Activated CD4-positive, alpha-beta T cell treated with anti-CD3 and anti-CD28 coated beads, Interleukin-2, amount 50 U/mL, for 4 hours (primary cell): Measurements from ENCODE around the gene ITGB7.

Experiments
- DNase-seq, 2 experiments: peaks; one replicate each; pipeline ENCODE4 v3.0.0-alpha.2; 2020

Gene ITGB7, protein sequence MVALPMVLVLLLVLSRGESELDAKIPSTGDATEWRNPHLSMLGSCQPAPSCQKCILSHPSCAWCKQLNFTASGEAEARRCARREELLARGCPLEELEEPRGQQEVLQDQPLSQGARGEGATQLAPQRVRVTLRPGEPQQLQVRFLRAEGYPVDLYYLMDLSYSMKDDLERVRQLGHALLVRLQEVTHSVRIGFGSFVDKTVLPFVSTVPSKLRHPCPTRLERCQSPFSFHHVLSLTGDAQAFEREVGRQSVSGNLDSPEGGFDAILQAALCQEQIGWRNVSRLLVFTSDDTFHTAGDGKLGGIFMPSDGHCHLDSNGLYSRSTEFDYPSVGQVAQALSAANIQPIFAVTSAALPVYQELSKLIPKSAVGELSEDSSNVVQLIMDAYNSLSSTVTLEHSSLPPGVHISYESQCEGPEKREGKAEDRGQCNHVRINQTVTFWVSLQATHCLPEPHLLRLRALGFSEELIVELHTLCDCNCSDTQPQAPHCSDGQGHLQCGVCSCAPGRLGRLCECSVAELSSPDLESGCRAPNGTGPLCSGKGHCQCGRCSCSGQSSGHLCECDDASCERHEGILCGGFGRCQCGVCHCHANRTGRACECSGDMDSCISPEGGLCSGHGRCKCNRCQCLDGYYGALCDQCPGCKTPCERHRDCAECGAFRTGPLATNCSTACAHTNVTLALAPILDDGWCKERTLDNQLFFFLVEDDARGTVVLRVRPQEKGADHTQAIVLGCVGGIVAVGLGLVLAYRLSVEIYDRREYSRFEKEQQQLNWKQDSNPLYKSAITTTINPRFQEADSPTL

DNA sequence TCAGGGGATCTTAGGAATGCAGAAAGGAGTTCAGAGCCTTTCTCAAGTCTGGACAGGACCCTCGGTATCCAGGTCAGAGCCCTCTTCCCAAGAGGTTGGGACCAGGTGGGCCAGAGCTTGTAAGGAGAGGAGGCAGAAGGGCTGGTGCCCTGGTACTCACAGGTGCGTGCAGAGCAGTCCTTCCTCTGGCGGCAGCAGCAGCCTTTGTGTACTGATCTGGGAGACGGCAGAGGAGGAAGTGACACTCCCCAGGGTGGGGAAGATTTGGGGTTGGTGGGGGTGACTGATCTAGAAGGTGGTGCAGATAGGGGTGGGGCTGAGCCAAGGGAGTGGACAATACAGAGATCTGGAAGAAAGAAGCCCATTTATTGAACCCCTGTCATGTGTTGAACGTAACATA lies at the start of gene ITGB7:
Gene ITGB7, minus strand, starts transcription at position 210 of the 400 bp plus-strand sequence. CDS start 6,808 bp downstream, outside the sequence.
- DNase-seq: peak; percentile 49 to 51

DNA sequence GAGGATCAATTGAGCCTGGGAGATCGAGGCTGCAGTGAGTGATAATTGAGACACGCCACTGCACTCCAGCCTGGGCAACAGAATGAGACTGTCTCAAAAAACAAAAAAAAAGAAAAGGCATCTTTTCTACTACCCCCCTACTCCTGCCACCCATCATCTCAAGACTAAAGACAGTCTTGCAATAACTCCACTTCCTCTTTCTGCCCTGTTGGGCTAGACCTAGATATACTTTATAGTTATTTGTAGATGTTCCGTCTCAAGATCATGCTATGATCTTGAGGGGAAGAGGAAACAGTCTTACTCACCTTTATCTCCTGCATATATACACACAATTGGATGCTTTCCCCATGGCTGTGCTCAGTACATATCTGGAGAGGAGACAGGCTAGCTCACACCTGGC lies 48.9 kb upstream of the ITGB7 start:
- DNase-seq: no peak

DNA sequence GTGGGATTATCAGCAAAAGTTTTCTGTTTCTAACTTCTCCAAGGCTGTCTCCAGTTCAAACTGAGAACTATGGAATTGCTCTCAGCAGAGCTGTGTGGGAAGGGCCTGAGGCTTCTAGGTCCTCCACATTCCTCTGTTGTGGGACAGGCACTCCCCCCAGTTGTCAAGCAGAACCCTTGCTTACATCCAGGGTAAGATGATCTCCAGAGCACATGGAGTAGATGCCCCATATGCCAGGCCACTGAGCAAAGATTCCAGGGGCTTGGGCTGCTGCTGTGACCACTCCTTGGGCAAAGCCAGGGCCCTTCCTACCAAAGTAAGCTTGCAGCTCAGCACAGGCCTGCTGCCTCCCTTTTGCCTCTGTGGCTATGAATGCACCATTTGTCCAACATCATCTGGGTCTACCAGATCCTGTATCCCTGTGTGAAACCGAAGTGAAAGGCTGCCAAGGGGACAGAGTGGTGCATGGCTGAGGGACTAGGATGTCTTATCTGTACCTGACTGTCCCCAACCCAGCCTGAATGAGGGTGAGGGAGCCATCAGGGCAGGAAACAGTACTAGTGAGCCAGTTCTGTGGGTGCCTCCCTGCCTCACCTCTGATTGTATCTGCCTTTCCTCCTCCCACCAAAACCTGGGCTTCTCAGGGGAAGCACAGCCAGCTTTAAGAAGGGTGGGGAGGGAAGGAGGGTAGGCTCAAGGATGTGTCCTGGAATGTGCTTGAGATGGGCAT lies 47.9 kb upstream of the ITGB7 start:
- DNase-seq: no peak

DNA sequence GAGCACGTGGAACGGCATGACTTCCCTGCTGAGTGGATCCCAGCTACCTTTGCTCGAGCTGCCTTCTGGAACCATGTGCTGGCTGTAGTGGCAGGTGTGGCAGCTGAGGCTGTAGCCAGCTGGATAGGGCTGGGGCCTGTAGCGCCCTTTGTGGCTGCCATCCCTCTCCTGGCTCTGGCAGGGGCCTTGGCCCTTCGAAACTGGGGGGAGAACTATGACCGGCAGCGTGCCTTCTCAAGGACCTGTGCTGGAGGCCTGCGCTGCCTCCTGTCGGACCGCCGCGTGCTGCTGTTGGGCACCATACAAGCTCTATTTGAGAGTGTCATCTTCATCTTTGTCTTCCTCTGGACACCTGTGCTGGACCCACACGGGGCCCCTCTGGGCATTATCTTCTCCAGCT lies 46.2 kb upstream of the ITGB7 start:
- DNase-seq: no peak

DNA sequence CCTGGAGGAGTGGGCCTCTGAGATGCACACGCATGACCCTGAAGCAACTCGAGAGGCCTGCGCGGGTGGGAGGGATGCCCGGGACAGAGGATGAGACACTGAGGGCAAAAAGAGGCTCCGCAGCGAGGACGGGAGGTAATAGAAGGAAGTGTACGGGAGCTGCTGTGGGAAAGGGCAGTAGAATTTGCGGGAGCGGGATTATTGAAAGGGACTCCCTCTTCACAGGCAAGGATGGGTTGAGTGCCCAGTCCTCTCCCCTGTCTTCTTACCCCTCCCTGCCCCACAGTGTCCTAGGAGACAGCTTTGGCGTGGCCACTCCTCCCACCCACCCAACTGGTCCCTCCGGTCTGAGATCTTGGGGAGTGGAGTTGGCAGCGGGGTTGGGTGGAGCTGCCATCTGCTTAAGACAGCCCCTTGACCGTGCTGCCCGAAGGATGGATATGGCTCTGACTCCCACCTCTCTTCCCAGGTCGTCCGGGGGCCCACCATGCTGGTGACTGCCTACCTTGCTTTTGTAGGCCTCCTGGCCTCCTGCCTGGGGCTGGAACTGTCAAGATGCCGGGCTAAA lies 45.4 kb upstream of the ITGB7 start:
- no peak for DNase-seq

DNA sequence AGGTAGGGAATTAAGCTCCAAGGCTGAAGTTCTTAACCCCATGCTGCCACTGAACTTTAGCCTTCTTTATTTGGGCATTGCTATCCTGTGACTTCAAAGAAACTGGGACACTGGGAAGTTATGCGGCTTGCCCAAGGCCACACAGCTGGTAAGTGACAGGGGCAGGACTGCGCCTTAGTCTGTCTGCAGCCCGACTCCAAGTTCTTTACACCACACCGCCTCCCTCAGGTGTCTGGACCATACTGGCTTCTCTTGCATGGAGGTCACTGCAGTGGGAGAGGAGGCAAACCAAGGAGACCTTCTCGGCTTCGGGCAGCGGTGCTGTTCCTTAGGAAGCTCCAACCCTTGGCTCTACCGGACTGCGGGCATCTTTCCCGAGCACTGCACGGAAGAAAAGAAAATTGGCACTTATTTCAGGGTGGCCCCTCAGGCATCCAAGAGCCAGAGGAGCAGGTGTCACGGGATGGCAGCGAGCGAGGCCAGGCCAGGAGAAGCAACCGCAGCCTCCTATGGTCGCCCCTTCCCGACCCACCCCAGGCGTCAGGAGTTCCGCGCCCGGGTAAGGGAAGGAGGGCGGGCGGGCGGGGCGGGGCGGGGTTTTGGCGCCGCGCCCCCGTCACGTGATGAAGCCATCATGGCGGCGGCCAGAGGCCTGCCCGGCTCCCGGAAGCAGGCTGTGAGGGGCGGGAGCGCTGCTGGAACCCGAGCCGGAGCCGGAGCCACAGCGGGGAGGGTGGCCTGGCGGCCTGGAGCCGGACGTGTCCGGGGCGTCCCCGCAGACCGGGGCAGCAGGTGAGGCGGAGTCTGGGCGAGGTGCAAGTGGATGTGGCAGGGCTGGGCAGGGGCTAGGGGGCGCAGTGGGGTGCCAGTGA lies 44.7 kb upstream of the ITGB7 start:
- peak; percentile 51 to 54 for DNase-seq

DNA sequence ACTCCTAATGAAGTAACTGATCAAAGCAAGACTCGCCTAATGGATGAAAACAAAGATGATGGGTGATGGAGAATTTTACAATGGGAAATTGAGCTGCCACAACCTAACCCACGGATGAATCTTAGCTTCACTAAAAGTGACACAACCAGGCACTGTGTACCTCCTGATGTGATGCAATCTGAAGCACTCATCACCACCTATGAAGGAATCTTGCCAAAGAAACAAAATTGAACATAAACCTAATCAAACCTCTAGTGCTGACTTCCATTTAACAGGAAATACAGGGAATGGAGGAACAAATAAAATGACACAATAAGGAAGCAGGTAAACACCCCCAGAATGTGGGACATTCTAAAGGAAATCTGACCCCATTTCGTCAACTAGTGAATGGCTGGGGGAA lies 38.2 kb upstream of the ITGB7 start:
- no peak for DNase-seq

DNA sequence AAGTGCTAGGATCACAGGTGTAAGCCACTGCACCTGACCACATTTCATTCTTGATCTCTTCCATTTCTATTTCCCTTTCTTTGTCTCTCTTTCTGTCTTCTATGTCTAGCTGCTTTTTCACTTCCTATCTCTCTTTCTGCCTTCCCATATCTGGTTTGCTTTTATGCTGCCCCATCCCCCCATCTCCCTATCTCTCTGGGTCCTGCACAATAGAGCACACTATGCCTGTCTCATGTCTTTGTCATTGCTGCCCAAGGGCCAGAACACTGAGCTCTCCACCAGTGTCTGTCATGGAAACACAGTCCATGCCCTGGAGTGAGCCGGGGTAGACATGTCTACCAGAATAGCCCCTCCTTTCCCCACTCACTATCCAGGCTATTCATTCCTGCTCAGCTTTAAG lies 37.3 kb upstream of the ITGB7 start:
- no peak for DNase-seq

DNA sequence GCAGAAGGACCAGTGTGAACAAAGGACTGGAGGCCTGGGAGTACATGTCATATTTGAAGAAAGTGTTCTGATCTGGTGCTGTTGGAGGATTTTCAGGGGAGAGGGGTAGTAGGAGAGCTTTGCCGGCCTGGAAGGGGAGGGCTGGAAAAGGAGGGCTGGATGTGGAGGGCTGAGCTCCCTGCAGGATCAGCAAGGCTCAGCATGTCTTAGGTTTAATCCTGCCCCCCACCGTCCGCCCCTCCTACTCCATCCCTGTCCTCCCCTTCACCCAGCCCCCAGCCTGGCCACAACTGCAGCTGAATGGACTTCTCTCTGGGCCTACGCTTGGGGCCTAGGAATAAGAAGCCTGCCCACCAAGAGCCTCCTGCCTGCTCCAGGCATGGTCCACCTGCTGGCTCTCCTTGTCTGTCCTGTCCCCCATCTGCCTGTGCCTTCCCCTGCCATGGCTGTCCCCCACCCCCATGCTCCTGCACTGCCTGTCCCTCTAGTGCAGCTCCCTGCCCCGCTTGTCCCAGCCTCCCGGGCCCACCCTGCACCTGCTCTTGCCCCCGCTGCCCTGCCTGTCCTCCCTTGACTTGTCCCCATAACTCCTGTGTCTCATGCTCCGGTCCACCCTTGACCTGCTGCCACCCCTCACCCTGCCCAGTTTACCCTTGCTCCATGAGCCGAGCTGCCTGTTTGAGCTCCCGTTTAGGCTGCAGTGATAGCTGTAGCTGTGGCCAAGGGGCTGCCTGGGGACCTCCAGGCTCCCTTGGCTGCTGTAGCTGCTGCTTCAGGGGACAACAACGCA lies 34.8 kb upstream of the ITGB7 start:
- no peak for DNase-seq

DNA sequence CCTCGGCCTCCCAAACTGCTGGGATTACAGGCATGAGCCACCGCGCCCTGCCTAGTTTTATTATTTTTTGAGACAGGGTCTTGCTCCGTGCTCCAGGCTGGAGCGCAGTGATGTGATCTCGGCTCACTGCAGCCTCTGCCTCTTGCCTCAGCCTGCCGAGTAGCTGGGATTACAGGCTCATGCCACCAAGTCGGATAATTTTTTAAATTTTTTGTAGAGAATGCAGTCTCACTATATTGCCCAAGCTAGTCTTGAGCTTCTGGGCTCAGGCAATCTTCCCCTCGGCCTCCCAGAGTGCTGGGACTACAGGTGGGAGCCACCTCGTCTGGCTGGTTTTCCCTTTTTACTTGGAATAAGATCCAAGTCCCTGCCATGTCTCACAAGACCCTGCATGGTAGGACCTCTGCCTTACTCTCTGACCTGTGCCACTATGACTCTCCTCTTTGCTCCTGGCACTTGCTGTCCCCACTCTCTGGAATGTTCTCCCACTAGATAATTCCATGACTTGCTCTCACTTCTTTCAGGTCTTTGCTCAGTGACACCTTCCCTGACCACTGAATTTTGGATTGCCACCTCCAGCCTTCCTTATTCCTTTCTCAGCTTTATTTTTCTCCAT lies 32.7 kb upstream of the ITGB7 start:
- no peak for DNase-seq

DNA sequence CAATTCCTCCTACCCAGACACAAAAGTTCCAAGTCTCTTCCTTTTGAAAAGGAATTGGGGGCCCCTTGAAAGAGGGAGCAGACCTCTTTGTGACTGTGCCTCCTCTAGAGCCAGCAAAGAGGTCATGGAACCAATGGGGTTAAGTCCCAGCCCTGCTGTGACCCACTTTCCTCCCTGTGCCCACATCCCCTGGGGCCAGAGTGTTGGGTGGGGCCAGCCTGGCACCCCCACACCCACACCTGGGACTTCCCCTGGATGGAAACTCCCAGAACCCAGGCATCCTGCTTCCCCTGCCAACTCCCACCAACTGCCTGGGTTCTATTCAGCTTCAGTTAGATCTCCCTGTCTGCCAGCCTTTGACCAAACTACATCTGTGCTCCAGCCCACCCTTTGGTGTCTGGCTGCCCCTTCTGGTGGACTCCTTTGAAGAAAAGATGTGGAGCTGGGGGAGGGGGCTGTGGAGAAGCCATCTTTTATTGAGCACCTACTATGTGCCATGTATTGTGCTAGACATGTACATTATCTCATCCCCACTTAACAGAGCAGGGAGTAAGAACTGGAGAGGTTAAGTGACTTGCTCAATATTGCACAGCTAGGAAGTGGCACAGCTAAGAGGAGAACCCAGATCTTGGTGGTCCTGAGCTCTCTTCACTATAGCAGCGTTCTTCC lies 29.5 kb upstream of the ITGB7 start:
- peak; percentile 36 to 57 for DNase-seq

DNA sequence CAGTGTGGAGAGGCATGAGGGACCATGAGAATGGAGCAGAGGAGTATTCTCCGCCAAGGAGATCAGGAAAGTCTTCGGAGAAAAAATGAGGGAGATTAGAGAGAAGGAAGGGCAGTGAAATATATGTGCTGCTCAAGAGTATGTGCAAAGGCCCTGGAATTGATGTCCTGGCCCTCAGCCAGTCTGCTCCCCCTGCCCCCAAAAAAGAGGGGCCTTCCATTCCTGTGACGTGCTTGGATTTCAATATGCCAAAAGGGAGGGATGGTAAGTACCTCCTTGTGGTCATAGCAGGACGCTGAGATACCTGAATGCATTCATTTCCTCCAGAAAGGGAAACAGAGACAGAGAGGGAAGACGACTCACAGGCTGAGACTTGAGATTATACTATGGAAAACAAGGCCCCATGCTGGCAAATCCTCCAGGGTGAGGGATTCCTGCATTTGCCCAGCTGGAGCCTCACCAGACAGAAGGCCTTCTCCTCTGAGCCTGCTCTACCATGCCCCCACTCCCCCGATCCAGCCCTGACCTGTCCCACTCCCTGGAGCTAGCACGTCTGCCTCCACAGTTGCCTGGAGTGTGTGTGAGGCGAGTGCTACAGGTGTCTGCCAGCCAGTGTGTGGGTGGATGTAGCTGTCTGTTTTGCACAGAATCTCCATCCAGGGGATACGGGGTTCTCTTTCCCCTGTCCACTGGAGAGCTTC lies 28.8 kb upstream of the ITGB7 start:
- no peak for DNase-seq

DNA sequence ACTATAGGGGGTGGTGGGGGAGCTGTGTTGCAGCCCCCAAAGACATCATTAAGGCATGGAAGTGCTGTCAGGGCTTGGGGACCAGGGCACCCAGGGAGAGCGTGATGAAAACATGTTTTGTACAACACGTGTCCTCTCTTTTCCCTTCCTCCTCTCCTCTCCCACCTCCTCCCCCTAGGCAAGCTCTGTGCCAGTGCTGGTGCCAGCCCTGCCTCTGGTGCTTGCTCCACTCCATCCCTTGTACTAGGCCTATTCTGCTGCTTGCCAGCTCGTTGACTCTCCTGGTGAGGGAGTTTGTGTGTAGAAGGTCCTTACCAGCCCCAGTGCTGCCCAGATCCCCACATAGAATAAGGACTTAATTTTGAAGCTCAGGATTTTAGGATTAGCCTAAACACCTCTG lies 28.1 kb upstream of the ITGB7 start:
- no peak for DNase-seq

DNA sequence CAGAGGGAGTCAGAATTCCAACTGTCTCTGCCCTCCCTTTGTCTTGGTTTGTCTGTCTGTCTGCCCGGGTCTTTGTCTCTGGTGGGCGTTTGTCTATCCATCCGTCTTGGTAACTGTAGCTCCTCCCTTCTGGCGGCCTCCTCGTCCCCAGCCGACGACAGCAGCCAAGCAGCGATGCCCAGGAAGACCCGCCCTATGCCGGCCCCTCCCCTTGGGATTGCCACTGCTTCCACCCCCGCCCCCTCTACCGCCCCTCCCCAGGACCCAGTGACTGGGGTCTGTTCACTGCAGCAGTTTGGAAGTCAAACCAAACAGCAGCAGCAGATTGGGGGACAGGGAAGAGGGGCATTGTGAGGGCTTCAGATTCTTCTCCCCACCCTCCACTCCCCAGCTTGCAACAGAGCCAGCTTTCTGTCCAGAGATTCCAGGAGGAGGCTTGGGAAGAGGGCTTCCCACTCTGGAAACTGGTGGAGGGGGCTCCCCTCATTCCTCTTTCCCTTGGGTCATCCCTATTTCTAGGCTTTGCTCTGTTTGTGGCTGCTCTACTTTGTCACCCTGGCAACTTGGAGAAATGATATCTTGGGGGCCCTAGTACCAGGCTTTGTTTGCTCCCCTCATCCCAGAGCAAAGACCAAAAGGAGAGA lies 27.3 kb upstream of the ITGB7 start:
- no peak for DNase-seq

DNA sequence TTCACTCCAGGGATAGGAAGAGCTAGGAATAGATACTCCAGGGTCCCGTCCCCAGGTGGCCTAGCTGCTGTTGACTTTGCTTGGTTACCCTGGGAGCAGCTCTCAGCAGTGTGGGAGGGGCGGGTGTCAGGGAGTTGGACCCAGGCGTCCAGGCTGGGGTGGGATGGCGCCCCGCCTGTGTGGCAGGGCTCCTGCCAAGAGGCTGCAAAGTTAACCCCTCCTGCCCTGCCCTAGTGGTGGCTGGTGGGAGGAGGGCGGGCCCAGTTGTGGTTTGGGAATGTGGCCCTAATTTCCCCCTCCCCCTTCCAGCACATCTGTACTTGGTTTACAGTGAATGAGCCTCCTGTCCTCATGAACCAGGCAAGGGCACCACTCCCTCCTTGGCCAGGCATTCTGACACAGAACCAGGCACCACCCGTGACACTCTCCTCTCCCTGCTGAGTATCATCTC lies 26.6 kb upstream of the ITGB7 start:
- DNase-seq: no peak

DNA sequence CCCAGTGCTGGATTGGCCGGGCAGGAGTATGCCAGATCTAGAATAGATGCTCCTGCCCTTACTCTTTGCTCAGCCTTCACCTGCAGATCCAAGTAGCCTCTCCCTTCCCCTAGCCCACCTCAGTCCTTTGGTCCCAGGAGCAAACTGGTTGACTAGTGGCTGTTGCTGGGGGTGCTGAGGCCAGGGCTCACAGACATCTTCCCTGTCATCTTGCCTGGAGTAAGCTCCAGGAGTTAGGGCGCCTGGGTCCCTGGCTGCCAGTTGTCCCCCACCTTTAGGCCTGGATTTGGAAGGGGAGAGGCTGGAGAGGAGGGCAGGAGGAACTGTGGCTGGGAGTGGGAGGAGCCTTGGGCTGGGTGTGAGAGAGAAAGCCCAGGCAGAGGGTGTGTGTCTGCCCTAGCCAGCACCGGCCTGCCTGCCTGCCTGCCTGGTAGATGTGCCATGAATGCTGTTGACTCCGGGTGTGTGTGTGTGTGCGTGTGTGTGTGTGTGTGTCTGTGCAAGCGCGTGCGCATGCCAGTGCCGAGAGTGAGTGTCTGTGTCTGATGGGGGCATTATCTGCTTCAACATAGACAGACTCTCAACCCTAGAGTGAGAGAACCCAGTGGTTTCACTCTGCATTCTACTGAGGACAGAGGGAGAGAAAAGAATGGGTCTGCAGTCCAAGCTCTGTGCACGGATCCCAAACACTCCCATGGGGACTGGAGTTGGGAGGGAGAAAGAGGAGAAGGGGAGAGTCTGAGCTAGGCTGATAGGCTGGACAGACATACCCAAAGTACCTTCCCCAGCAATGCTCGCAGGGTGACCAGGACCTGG lies 25.8 kb upstream of the ITGB7 start:
- peak in 1 of 2 experiments; percentile 37 for DNase-seq

DNA sequence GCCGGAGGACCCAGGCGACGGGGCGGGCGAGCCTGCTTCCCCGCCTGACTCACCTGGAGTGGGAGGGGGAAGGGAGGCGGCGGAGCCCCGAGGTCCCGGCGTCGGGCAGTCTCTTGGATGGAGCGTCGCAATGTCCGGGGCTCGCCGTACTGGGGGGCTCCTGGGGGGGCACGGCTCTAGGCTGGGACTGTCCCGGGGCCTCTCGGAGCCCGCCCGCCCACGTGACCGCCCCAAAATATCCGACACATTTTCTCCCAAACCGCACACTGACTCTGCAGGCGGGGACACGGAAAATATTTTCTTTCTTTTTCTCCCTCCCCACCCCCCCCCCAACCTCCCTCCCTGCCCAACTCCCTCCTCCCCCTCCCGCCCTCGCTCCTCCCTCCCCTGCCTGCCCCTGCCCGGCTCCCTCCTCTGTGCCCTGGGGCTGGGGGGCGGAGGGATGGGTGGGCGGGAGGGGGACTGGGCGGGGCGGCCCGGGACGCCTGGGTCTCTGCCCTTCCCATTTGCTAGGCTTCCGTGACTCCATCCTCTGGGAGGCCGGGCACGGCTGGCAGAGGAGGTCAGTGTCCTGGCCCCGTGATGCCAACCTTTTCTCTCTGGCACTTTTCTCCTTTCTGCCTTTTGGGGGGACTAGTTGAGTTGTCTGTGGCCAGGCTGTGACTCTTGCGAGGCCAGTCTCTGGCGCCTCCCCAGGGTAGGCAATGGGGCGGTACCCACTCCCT lies 25.0 kb upstream of the ITGB7 start, which contains the start of gene RARG:
Gene RARG, minus strand, starts transcription at position 289 of the 725 bp plus-strand sequence. CDS start 4,664 bp downstream, outside the sequence.
- peak; percentile 78 to 82 for DNase-seq
